NCI-H2081 treated with DMSO at 0.1 percent for 48 hours (cell line): Measurements from ENCODE around the gene GPS2.
A peak's percentile ranks its signal among the peaks of the same experiment; 100 is the strongest.
"Not testable (repeated sequence)": the region's sequence is repeated elsewhere in the genome, so short reads cannot be mapped to it uniquely, and the experiment has no call there.

ENCODE experiments used
- DNase-seq: peaks from one replicate; lab custom pipeline; 2025; lab: John Stamatoyannopoulos, UW

The GPS2 gene

DNA sequence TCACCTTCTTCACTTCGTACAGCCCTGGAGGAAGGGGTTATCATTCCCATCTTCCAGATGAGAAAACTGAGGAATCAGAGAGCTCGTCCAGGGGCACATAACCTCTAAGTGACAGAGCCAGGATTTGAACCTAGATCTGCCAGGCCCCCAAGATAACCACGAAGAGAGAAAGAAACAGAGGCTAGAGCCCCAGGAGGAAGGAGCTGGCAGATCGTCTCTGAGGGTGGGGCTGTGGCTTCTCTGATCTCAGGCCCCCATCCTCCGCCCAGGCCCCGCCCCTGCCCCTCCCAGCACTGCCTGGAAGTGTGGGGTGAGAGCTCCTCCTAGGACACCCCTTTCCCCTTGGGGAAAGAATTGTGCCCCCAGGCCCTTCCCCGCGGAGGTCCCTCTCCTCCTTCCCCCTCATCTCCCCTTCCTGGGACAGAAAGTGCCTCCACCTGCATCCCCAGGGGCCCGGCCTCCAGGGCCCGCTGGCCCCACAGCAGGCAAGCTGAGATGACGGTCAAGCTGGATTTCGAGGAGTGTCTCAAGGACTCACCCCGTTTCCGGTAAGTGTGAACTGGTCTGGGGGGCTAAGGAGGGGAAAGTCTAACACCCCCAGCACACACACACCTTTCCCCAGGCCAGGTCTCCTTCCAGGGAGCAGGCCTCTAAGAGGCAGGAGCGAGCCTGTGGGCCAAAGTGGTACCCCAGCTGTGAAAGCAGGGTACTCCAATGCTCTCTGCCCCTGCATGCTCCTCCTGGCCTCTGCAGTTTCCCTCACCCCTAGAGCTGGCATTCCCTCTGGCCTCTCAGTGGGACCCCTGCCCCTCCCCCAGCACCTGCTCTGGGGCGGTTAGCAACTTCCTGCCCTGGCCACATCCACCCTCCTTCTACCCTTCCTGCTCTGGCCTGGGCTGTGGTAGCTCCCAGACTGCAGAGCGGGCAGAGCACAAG lies 21.3 kb upstream of the GPS2 start, which contains the start of gene ACAP1:
TSS of gene ACAP1 (plus strand) at position 290 of the 936 bp plus-strand sequence. CDS start at position 496, 206 bp downstream.
- no peak for DNase-seq

DNA sequence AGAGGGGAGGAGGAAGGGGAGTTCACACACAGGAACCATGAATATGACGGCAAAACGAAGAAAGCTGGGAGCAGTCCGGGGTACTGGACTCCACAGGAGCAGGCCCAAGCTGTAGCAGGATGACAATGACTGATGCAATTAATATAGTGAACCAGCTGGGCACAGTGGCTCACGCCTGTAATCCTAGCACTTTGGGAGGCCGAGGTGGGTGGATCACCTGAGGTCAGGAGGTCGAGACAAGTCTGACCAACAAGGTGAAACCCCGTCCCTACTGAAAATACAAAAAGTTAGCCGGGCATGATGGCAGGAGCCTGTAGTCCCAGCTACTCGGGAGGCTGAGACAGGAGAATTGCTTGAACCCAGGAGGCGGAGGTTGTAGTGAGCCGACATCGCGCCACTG lies 20.6 kb upstream of the GPS2 start:
- not testable (repeated sequence) for DNase-seq

DNA sequence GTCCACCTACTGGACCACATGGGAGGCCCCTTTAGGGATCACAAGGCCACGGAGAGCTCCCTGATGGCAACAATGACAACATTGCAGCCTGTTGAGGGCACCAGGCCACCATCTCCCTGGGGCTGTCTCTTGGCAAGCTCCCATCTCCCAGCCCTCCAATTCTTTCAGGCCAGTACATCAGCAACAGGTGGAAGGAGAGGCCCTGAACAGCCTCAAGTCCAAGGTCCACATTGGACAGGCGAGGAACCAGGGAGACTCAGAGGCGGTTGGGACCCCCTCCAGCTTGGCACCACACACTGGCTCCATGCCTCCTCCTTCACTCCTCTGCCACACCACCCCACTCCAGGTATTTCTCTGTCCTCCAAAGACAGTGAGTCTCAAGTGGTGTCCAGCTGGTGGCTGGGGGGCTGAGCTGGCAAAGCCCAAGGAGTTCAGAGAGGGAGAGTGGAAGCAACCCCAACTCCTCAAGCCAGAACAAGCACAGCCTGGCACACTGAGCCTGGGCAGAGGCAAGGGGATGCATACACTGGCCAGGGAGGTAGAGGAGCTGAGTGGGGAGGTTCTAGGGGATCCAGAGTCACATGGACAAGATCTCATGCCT lies 19.9 kb upstream of the GPS2 start:
- no peak for DNase-seq

DNA sequence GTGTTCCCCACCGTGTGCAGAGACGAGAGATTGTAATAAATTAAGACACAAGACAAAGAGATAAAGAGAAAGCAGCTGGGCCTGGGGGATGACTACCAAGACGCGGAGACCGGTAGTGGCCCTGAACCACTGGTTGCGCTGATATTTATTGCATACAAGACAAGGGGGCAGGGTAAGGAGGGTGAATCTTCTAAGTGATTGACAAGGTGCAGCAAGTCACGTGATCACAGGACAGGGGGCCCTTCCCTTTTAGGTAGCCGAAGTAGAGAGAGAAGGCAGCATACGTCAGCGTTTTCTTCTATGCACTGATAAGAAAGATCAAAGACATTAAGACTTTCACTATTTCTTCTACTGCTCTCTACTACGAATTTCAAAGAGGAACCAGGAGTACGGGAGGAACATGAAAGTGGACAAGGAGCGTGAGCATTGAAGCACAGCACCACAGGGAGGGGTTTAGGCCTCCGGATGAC lies 17.5 kb upstream of the GPS2 start:
- DNase-seq: not testable (repeated sequence)

DNA sequence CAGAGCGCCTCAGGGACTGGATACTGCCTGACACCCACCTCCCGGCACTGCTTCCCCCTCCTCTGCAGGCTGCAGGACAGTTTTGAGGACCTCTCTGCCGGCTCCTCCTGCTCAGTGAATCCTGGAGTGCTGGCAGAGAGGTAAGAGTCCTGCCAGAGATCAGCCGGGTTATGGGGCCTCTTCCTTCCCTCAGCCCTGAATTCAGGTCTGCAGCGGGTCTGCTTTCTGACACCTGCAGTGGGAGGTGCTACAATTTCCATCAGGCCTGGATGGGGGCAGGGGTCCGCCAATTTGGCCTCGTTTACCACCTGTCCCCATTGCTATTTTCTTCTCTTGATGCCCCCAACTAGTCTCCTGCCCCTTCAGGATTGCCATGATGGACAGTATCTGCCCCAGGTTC lies 17.0 kb upstream of the GPS2 start:
- no peak for DNase-seq

DNA sequence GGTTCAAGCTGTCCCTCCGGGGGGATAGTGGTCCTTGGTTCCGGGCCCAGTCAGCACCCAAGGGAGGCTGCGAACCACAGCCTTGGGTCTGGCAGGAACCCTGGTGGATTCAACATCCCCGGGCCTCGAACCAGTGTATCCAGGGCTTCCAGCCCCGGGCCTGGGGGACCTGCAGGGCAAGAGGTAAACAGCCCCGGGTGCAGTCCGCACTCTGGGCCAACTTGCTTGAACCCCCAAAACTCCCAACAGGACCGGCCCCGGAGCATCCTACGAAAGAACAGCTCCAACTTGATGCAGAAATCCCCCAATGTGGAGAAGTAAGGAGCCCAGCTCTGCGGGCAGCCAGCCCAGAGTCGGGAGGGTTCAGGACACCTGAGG lies 15.5 kb upstream of the GPS2 start:
- DNase-seq: no peak

DNA sequence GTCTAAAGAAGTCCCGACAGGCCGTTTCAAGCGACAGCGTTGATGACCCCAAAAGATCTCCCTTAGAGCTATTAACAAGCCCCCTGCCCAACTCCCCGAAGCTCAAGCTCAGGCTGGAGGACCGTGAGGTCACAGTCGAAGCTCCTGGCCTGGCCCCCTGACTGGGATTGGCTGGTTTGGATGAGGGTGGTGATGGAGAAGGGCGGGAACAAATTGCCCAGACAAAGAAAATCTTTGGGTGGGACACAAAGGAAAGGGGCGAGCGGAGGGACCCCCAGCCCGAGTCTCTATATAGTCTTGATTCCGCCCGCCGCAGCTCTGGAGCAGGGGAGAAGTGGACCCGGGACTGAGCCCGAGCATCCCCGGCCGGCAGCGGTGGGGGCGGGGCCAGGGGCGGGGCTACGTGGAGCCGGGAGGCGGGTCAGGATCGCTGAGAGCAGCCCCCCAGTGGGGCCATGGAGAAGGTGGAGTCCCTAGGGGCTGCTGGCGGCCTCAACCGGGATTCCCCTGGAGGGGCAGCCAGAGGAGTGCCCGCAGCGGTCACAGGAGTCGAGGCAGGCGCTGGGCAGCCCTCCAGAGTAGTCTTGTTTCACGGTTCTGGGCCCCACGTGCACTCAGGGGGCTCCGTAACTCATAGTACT lies 15.0 kb upstream of the GPS2 start:
- DNase-seq: peak; percentile 38

DNA sequence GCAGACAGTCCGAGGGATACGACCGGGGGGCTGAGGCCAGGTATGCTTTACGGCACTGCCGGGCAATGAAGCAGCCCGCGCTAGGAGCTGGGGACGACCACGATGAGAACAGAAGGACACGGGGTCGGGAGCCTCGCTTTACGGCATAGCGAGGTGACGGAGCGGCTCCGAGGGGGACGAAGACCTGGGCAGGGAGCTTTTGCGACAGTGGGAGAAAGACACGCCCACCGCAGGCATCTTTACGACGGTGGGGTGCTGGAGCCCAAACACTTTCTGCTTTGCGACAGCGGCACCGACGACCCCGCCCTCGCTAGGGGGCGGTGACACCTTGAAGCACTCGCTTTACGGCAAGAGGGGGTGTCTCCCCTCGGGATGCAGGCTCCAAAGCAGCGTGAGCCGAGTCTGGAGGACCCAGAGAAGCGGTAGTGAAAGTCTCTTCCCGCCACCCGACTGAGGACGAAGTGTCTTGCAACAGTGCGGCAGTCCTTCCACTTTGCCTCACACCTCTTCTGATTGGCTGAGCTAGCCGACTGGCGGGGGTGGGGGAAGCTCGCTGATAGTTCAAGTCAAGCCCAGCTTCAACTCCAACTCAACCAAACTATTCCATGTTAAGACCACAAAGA lies 14.3 kb upstream of the GPS2 start:
- DNase-seq: peak; percentile 71

DNA sequence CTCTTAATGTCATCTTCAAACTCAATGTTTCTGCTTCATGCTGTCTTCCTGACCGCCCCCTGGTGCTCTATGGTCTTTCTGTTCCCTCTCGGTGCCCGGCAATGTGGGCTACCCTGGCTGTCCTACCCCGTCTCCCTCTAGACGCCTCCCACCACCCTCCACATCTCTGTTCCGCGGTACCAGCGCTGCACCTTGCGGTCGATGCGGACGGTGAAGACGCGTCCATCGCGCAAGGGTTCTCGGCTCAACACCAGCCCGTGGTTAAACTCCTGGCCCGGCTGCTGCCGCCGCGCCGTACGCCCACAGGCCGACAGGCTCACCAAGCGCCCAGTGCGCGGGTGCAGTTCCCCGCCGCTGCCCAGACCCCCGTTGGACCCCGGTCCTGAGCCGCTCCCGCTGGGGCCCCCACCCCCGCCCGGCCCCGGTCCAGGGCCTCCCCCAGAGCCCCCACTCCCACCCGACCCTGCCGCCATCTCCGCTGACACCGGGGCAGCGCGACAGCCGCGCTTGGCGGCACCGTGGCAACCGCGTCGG lies 13.7 kb upstream of the GPS2 start, which contains the start of gene NEURL4:
TSS of gene NEURL4 (minus strand) at position 496 of the 534 bp plus-strand sequence. CDS start at position 473, 23 bp downstream.
- no peak for DNase-seq

DNA sequence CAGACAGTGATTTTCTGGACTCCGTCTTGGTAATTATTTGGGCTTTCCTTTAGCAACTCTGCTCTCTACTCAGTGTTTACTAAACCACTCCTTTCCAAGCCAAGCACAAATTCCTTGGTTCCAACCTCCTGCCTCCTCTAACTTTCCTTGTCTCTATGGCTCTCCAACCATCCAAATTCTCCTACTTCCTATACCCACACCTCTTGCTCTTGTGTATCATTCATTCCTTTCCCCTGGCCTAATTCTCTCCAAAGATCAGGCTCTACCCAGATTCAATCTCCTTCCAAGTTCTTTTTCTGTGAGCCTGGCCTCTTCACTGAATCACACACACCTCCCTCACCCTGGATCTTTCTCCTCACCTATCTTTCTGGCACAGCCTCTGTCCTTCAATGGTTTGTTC lies 12.8 kb upstream of the GPS2 start:
- no peak for DNase-seq

DNA sequence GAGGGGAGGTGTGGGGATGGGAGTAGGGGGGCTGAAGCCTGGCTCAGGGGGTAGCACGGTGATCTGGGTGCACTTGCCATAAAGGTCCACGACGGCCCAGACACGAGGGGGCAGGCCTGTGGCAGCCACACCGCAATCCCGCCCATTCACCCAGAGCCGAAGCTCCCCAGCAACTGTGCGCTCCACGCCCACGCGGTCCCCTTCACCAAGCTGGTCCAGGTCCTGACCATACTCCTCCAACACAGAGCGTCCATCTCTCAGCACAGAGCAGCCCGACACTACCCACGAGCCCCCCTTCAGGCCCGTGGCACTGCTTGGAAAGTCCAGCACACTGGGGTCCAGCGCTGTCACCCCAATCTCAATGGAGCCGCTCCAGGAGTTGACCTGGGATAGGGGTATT lies 12.3 kb upstream of the GPS2 start:
- no peak for DNase-seq

DNA sequence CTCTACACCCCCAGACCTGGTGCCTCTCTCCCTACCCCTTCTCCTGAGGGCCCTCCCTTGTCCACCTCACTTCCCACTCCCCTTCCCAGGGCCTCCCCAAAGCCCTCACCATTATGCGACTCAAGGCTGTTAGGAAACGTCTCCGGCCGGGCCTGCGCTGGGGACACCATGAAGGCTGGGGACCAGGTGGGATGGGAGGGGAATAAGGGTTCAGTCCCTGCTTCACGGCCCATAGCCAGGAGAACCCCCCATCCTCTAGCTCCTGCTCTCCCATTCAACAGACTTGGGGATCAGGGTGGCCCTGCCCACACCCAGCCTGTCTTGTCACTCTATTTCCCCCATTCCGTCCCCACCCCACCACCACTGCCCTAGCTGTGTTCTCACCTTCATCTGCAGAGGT lies 11.9 kb upstream of the GPS2 start:
- DNase-seq: no peak

DNA sequence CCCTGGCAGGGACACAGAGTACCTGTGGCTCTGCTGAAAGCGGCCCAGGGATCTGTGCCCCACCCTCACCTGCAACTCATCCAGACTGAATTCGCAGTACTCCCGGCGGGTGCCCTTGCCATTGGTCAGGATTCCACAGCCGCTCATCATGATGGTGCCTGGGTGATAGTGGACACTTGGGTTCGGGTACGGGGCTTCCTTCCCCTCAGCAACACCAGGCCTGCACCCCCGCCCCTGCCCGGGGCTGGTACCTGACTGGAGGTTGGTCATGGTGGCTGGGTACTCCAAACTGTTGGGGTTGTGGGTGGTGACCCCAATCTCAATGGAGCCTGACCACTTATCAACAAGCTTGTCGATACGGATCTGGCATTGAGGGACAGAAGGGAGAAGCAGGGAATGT lies 11.0 kb upstream of the GPS2 start:
- no peak for DNase-seq

DNA sequence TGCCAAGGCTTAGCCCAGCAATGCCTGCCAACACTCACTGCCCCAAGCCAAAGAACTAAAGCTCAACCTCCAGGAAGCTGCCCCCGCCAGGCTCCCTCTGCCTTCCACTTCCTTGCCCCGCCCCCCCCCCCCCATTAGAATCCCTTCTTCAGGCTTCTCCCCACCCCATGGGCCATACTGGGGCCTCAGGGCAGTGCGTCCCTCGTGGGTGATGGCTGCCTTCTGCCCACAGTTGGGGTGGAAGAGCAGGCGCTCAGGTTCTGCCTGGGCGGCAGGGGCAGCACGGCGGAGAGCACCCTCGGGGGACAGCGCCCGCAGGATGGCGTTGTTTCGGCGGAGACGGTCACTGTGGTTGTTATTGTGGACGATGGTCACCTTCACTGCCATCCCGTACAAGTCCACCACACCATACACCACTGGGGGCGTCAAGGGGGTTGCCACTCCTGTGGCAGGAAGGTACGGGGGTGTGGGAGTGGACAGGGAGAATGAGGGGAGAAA lies 9.9 kb upstream of the GPS2 start:
- no peak for DNase-seq

DNA sequence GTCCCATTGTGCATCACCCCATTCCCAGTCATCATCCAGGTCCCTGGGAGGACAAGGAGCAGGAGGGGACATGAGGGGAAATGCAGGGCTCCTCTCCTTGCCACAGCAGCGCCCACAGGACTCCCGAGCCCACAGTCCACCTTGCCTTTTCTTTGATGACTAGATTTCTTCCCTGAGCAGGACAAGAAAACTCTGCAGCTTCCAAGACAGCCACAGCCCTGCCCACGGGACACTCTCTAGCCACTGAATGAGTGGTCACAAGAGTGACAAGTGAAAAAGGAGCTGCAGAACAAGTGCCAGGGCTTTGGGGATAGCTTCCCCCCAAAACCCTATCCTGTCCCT lies 9.2 kb upstream of the GPS2 start:
- DNase-seq: no peak

DNA sequence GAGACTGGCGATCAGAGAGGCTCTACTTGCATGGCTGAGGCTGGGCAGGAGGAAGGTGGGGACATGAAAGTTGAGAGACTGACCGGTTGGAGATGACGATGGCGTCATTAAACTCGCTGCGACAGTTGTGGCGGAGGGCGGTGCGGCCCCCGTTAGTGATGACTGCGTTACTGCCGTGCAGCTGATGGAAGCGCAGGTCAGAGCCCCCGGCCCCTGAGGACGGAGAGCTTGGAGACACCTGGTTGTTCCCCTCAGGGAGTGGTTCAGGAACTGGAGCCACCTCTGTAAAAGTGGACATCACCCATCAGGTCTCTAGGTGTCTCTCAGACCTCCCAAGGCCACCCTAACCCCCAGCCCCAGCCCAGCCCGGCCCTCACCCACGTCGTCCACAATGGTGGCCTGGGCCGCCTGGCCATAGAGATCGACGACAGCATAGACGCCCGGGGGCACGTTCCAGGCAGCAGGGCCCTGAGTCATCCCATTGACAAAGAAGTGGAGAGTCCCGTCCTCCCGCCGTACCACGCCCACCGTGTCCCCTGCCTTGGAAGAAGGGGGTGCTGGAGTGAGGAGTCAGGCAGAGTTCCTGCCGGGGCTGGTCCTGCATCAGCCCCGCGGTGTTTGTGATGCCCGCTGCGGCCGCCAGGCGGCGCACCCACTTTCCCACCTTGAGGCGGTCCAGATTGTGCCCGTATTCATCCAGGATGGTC lies 8.7 kb upstream of the GPS2 start:
- no peak for DNase-seq

DNA sequence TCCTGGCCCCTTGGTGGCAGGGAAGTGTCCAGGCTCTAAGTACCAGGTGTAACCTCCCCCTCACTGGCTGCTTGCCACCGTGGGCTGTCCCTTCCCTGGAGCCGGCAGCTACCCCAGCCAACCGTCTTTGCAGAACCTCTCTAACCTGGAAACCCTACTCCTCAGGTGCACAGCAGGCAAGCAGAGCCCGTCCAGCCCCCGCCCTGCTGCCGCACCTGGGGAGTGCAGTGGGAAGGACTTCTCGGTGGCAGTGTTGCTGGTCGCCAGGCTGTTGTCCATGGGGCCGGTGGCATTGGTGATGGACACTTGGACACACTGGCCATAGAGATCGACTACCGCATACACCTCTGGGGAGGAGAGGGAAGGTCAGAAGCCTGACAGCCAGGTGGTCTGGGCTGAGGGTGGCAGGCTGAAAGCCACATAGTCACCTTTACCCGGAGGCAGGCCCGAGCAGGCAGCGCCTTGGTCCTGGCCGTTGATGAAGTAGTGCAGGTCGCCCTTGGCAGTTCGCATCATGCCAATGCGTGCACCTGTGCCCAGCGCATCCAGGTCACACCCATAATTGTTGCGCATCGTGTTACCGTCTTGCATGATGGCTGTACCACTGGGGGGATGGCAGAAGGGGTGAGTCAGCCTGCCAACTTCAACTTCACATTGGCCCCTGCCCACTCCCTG lies 7.5 kb upstream of the GPS2 start:
- DNase-seq: no peak

DNA sequence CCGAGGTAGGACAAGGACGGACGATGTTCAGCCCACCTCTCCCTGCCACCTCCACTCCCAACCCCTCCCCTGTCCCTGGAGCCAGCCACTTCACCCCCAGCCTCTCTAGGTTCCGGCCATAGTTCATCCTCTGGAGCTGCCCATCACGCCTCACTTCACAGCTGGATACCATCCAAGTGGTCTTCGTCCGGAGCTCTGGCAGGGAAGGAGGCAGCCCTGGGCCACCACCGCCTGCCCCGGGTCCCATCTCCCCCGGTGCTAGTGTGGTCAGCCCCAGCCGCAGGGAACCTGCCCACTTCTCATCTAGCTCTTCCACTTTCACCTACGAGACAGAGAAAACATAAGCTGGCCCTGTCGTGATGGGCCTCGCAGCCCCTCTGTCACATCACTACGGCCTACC lies 6.3 kb upstream of the GPS2 start:
- DNase-seq: no peak

DNA sequence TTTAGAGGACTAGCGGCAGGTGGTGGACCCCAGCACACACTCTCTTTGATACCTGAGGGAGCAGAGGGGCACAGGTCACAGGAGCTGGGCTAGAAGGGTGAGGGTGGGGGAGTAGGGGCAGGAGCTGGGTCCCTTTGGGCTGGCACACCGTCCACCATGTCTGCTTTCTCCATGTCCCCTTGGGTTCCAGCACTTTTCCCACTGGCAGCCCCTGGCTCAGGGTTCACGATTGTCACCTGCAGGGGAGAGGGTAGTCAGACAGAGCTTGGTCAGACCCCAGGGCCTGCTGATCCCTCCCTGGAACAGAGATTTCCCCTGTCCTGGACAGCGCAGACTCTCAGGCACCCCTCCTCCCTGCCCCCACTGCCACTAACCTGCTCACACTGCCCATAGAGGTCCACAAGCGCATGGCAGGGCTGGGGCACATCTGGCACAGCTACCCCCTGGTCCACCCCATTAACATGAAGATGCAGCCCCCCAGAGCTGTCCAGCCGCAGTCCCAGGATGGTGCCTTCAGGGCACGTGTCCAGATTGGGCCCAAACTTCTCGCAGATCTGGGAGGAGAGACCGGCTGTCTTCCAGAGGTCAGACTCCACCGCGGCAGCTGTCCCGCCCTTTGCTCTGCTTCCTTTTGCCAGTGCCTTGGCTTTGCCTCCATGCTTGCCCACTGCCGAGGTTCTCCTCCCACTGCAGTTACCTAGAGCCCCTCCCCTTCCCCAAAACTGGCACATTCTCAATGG lies 3.1 kb upstream of the GPS2 start:
- DNase-seq: no peak
